Caco-2 (cell line): ENCODE data around the gene NHEJ1. TPM values are rescaled to one million over a fixed set of nuclear protein-coding genes. Genes with fewer than 3 reads are reported as not detected.
A peak's percentile ranks its signal among the peaks of the same experiment; 100 is the strongest.

Source experiments
- BruUV-seq: library from RNA; stranded (reverse); fragments of 400-500 nt; replicated peaks from 2 replicates; lab custom pipeline; 2021; lab: Mats Ljungman, UMichigan
- CTCF ChIA-PET: fragments of 300-600 bp; sonication (Branson Sonifier 250); formaldehyde crosslinking; loops from one replicate; lab custom pipeline; 2022; ENCODE audit warnings: antibody characterized with exemption; lab: Charles Lee
- POLR2A ChIA-PET: fragments of 300-600 bp; sonication (Branson Sonifier 250); formaldehyde crosslinking; loops from one replicate; lab custom pipeline; 2022; ENCODE audit warnings: antibody characterized with exemption; lab: Charles Lee
- DNase-seq, 2 experiments: peaks; one replicate each; pipeline versions ENCODE4 v3.0.0 to v3.0.0-alpha.2; 2020 to 2022
- H3K27me3 ChIP-seq: replicated peaks from 2 replicates; pipeline ENCODE4 v1.6.0; 2011; ENCODE audit warnings: low read length; ENCODE audit not compliant: control insufficient read depth, insufficient read depth
- H3K36me3 ChIP-seq: 2 replicates; pipeline ENCODE4 v1.5.1; 2011; ENCODE audit warnings: low read length; ENCODE audit not compliant: control insufficient read depth, insufficient read depth
- H3K4me1 ChIP-seq: fragments of 250-450 bp; sonication (Bioruptor Pico); 2 replicates; pipeline ENCODE4 v1.5.1; 2020; ENCODE audit warnings: mild to moderate bottlenecking
- H3K4me3 ChIP-seq: 2 replicates; pipeline ENCODE4 v1.5.1; 2011; ENCODE audit warnings: low read depth, mild to moderate bottlenecking, control low read depth, low read length
- H3K9me3 ChIP-seq: fragments of 250-450 bp; sonication (Bioruptor Pico); 2 replicates; pipeline ENCODE4 v1.5.1; 2020; ENCODE audit warnings: mild to moderate bottlenecking, moderate library complexity
- H3K27ac Mint-ChIP-seq: one replicate; pipeline ENCODE4 v1.8.0; 2022; ENCODE audit warnings: mixed read lengths; ENCODE audit not compliant: unreplicated experiment
- H3K27me3 Mint-ChIP-seq: one replicate; pipeline ENCODE4 v1.8.0; 2022; ENCODE audit warnings: mixed read lengths; ENCODE audit not compliant: insufficient read depth, unreplicated experiment
- H3K36me3 Mint-ChIP-seq: one replicate; pipeline ENCODE4 v1.8.0; 2022; ENCODE audit warnings: mild to moderate bottlenecking, mixed read lengths; ENCODE audit not compliant: insufficient read depth, unreplicated experiment
- H3K4me1 Mint-ChIP-seq: one replicate; pipeline ENCODE4 v1.8.0; 2022; ENCODE audit warnings: low read depth, mixed read lengths; ENCODE audit not compliant: unreplicated experiment
- H3K4me3 Mint-ChIP-seq: one replicate; pipeline ENCODE4 v1.8.0; 2022; ENCODE audit warnings: mild to moderate bottlenecking, moderate library complexity, mixed read lengths; ENCODE audit not compliant: unreplicated experiment
- H3K9me3 Mint-ChIP-seq: one replicate; pipeline ENCODE4 v1.8.0; 2022; ENCODE audit warnings: mixed read lengths; ENCODE audit not compliant: unreplicated experiment
- CTCF ChIP-seq, 2 experiments: fragments of 200-600 bp in 1 of 2; IDR thresholded peaks; 1 replicate in 1 of 2; 2 replicates in 1 of 2; pipeline versions ENCODE4 v1.5.1 to v1.8.0; 2011 to 2022; ENCODE audit warnings: antibody characterized with exemption in 1 of 2, control low read depth in 1 of 2, inconsistent platforms in 1 of 2, low read depth in 1 of 2, low read length in 1 of 2, mild to moderate bottlenecking in 1 of 2, moderate library complexity in 1 of 2; ENCODE audit not compliant: insufficient read depth in 1 of 2, severe bottlenecking in 1 of 2, unreplicated experiment in 1 of 2
- intact Hi-C: fragments of 100-400 bp; cut with micrococcal nuclease; formaldehyde crosslinking; loops from one replicate; pipeline ENCODE4 v1.10.0; 2022; ENCODE audit not compliant: unreplicated experiment
- total RNA-seq: library from RNA; stranded (reverse); gene quantifications from 2 replicates; pipeline ENCODE4 v1.2.3, GENCODE V29; 2022

The NHEJ1 gene
- total RNA-seq, 1 experiment from 2014 or later: 29.6 TPM

GRCh38 chr2:219161097-219161496 is 482 bp upstream of the NHEJ1 start:
- no peak for DNase-seq
- no peak for TF ChIP-seq CTCF (IDR thresholded peaks at IDR 0.05; ENCODE audit: insufficient read depth in 1 of 2, low read depth in 1 of 2, low read length in 1 of 2, severe bottlenecking in 1 of 2, unreplicated experiment in 1 of 2)
- Histone ChIP-seq H3K36me3 (peaks cover 1% of the 10 kb centered on the region; the same call in 1 of the 2 replicates), H3K4me1 (peaks cover 11% of the 10 kb centered on the region; the same call in 1 of the 2 replicates), H3K27me3 (no peaks in the 10 kb centered on the region), H3K9me3 (no peaks in the 10 kb centered on the region), H3K4me3 (peak overlapping the region; percentile 73)
- Mint-ChIP-seq H3K27me3 (no peaks in the 10 kb centered on the region), H3K9me3 (no peaks in the 10 kb centered on the region), H3K36me3 (peaks cover 18% of the 10 kb centered on the region), H3K27ac (peak overlapping the region; percentile 84), H3K4me1 (peaks cover 14% of the 10 kb centered on the region), H3K4me3 (peak overlapping the region; percentile 78)
- BruUV-seq: TSS peak; percentile 80
- intact Hi-C loops: loop anchor here (2.0 kb wide), 1 partner anchor 192 kb away; no protein-coding TSS in a partner anchor
- POLR2A ChIA-PET: no interaction called here
- CTCF ChIA-PET: no interaction called here

GRCh38 chr2:219159771-219160185 is 837 bp downstream of the NHEJ1 start:
- Histone ChIP-seq H3K4me1 (peaks cover 11% of the 10 kb centered on the region; the same call in 1 of the 2 replicates), H3K36me3 (peaks cover 1% of the 10 kb centered on the region; the same call in 1 of the 2 replicates), H3K27me3 (no peaks in the 10 kb centered on the region), H3K9me3 (no peaks in the 10 kb centered on the region), H3K4me3 (peak overlapping the region; percentile 73)
- no peak for TF ChIP-seq CTCF (IDR thresholded peaks at IDR 0.05; ENCODE audit: insufficient read depth in 1 of 2, low read depth in 1 of 2, low read length in 1 of 2, severe bottlenecking in 1 of 2, unreplicated experiment in 1 of 2)
- peak overlapping the region; percentile 84 for H3K27ac Mint-ChIP-seq
- POLR2A ChIA-PET: interaction anchor here (0.6 kb wide), 1 partner anchor 157 kb away, joined by 3 read pairs; no protein-coding TSS in a partner anchor
- CTCF ChIA-PET: interaction anchor here (0.7 to 2.3 kb wide), 5 partner anchors 87 to 370 kb away, joined by 3 to 10 read pairs (median 4); no protein-coding TSS in a partner anchor
- intact Hi-C loops: loop anchor here (1.0 to 2.0 kb wide), 10 partner anchors 11 to 193 kb away; partner anchors contain the start of genes ABCB6, ANKZF1, ATG9A and CNPPD1
- peaks cover 14% of the 10 kb centered on the region for H3K4me1 Mint-ChIP-seq
- TSS peak; percentile 27 for BruUV-seq
- peak overlapping the region; percentile 78 for H3K4me3 Mint-ChIP-seq
- DNase-seq: no peak
- H3K27me3 Mint-ChIP-seq: no peaks in the 10 kb centered on the region
- peaks cover 18% of the 10 kb centered on the region for H3K36me3 Mint-ChIP-seq
- no peaks in the 10 kb centered on the region for H3K9me3 Mint-ChIP-seq

GRCh38 chr2:219158586-219158985 is 2.0 kb downstream of the NHEJ1 start:
- Mint-ChIP-seq H3K27ac (no peak overlapping the region), H3K4me3 (no peak overlapping the region), H3K9me3 (no peaks in the 10 kb centered on the region), H3K27me3 (no peaks in the 10 kb centered on the region), H3K36me3 (peaks cover 18% of the 10 kb centered on the region), H3K4me1 (peaks cover 14% of the 10 kb centered on the region)
- ChIA-PET CTCF (interaction anchor here (0.8 to 2.3 kb wide), 3 partner anchors 100 to 141 kb away, joined by 3 to 10 read pairs (median 3); no protein-coding TSS in a partner anchor), POLR2A (no interaction called here)
- TF ChIP-seq CTCF (IDR thresholded peaks at IDR 0.05; ENCODE audit: insufficient read depth in 1 of 2, low read depth in 1 of 2, low read length in 1 of 2, severe bottlenecking in 1 of 2, unreplicated experiment in 1 of 2): no peak
- peaks cover 1% of the 10 kb centered on the region; the same call in 1 of the 2 replicates for H3K36me3 ChIP-seq
- H3K4me3 ChIP-seq: no peak overlapping the region
- no peaks in the 10 kb centered on the region for H3K9me3 ChIP-seq
- peaks cover 11% of the 10 kb centered on the region; the same call in 1 of the 2 replicates for H3K4me1 ChIP-seq
- intact Hi-C loops: no loop called here
- H3K27me3 ChIP-seq: no peaks in the 10 kb centered on the region
- DNase-seq: no peak
- no TSS peak for BruUV-seq
